ENCODE measurements around the gene MARVELD1.

DNA sequence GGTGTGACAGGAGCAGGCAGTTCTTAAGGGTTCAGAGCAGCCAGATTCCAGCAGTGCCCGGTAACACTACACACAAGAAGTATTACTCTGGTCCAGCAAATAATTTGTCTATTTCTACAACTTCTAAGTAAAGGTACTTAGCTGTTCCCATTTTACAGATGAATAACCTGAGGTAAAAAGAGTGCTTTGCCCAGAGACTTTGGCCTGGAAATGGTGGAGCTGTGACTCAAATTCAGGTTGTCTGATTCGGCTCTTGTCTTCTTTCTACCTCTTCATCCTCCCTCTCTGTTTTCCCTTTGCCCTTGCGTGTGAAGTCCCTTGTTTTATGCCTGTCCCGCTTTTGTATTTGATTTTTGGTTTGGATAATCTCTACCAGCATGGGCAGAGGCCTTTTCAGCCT lies 41.2 kb downstream of the MARVELD1 start:
- no peak for TF ChIP-seq POLR2A (IDR thresholded peaks at IDR 0.05)
- TF ChIP-seq, protein P1, sequence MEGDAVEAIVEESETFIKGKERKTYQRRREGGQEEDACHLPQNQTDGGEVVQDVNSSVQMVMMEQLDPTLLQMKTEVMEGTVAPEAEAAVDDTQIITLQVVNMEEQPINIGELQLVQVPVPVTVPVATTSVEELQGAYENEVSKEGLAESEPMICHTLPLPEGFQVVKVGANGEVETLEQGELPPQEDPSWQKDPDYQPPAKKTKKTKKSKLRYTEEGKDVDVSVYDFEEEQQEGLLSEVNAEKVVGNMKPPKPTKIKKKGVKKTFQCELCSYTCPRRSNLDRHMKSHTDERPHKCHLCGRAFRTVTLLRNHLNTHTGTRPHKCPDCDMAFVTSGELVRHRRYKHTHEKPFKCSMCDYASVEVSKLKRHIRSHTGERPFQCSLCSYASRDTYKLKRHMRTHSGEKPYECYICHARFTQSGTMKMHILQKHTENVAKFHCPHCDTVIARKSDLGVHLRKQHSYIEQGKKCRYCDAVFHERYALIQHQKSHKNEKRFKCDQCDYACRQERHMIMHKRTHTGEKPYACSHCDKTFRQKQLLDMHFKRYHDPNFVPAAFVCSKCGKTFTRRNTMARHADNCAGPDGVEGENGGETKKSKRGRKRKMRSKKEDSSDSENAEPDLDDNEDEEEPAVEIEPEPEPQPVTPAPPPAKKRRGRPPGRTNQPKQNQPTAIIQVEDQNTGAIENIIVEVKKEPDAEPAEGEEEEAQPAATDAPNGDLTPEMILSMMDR (IDR thresholded peaks at IDR 0.05), result no peak
- no peak for TF ChIP-seq EP300 (IDR thresholded peaks at IDR 0.05)

All from stomach (tissue), 4 donors.